PC-3 (cell line): Measurements from ENCODE around the gene AKAP13.

ENCODE experiments used
- CTCF ChIP-seq: fragments of 300-600 bp; sonication (generic); conservative IDR thresholded peaks from 2 replicates; pipeline ENCODE4 v1.5.1; 2017; ENCODE audit warnings: antibody characterized with exemption, low read depth, mild to moderate bottlenecking, low read length
- EZH2 ChIP-seq: fragments of 300-600 bp; sonication (generic); IDR thresholded peaks from one replicate; pipeline ENCODE4 v1.6.1; 2017; ENCODE audit warnings: antibody characterized with exemption, mild to moderate bottlenecking, low read length; ENCODE audit not compliant: unreplicated experiment
- EZH2phosphoT487 ChIP-seq: fragments of 300-600 bp; sonication (generic); IDR thresholded peaks from 2 replicates; pipeline ENCODE4 v1.6.1; 2018; ENCODE audit warnings: mild to moderate bottlenecking, antibody characterized with exemption, low read length, borderline replicate concordance

GRCh38 chr15:85780225-85780985, 400.0 kb downstream of the AKAP13 start:
- TF ChIP-seq CTCF (no peak), EZH2phosphoT487 (no peak), EZH2 (no peak)
